PFSK-1 (cell line): Measurements from ENCODE around the gene OR56B1.

Source experiments
- FOXP2 ChIP-seq: optimal IDR thresholded peaks from 2 replicates; pipeline ENCODE3; 2011; ENCODE audit warnings: borderline replicate concordance, control low read depth, inconsistent platforms; ENCODE audit not compliant: insufficient read depth; ENCODE audit errors: extremely low read length, extremely low read depth
- POLR2AphosphoS5 ChIP-seq: IDR thresholded peaks from 2 replicates; pipeline ENCODE4 v1.6.1; 2012; ENCODE audit warnings: low read depth, mild to moderate bottlenecking, control low read depth, low read length, moderate library complexity
- REST ChIP-seq, 2 experiments: IDR thresholded peaks; 2 replicates each; pipeline versions ENCODE4 v1.6.1 to v1.8.0; 2011 to 2012; ENCODE audit warnings: low read depth in 2 of 2, low read length in 2 of 2, control low read depth in 1 of 2, inconsistent platforms in 1 of 2, mild to moderate bottlenecking in 1 of 2, moderate library complexity in 1 of 2; ENCODE audit not compliant: insufficient read depth in 1 of 2
- SIN3A ChIP-seq: IDR thresholded peaks from 2 replicates; pipeline ENCODE4 v1.6.1; 2012; ENCODE audit warnings: mild to moderate bottlenecking, low read length, moderate library complexity, borderline replicate concordance; ENCODE audit not compliant: insufficient read depth
- TAF1 ChIP-seq: IDR thresholded peaks from 2 replicates; pipeline ENCODE4 v1.6.1; 2012; ENCODE audit warnings: low read length, control low read depth, borderline replicate concordance; ENCODE audit not compliant: insufficient read depth

The OR56B1 gene

GRCh38 chr11:5712507-5712906 lies 23.7 kb upstream of the OR56B1 start:
- no peak for TF ChIP-seq POLR2AphosphoS5

GRCh38 chr11:5713695-5714094 lies 22.6 kb upstream of the OR56B1 start:
- TF ChIP-seq POLR2AphosphoS5 (no peak), TAF1 (no peak), SIN3A (no peak), REST (IDR thresholded peaks at IDR 0.05; ENCODE audit: insufficient read depth in 1 of 2, low read depth in 2 of 2, low read length in 2 of 2) (no peak), FOXP2 (no peak)

- TF ChIP-seq POLR2AphosphoS5 = no peak
- TF ChIP-seq SIN3A = no peak
- TF ChIP-seq FOXP2 = no peak
- TF ChIP-seq TAF1 = no peak
- TF ChIP-seq REST (IDR thresholded peaks at IDR 0.05; ENCODE audit: insufficient read depth in 1 of 2, low read depth in 2 of 2, low read length in 2 of 2) = no peak
These were observed 16.3 kb upstream of the OR56B1 start for GRCh38 chr11:5719703-5720495.

DNA sequence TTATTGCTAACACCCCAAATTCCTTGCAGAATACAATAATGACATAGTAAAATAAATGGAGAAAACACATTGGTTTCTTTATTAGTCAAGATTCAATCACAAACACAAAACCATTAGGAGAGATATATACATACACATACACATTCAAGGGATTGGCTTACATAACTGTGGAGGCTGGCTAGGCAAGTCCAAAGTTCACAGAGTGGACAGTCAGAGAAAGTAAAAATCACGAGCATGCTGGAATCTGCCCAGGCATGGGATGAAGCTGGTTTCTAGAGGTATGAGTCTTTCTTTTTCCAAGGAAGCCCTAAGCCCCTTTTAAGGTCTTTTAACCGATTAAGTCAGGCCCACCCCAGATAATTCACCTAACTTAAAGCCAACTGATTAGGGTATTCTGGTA lies 13.6 kb upstream of the OR56B1 start:
- TF ChIP-seq POLR2AphosphoS5 (no peak), FOXP2 (no peak), SIN3A (no peak), REST (IDR thresholded peaks at IDR 0.05; ENCODE audit: insufficient read depth in 1 of 2, low read depth in 2 of 2, low read length in 2 of 2) (no peak), TAF1 (no peak)

DNA sequence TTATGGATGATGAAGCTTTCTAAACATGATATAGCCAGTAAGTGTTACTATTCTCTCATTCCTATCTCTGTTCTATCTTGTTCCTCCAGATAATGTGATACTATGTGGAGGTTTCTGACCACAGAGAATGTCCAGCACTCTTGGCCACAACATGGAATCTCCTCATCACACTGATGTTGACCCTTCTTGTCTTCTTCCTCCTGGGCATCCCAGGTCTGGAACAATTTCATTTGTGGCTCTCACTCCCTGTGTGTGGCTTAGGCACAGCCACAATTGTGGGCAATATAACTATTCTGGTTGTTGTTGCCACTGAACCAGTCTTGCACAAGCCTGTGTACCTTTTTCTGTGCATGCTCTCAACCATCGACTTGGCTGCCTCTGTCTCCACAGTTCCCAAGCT lies 9.9 kb upstream of the OR56B1 start:
- TF ChIP-seq SIN3A (no peak), FOXP2 (no peak), REST (IDR thresholded peaks at IDR 0.05; ENCODE audit: insufficient read depth in 1 of 2, low read depth in 2 of 2, low read length in 2 of 2) (no peak)
